CD14-positive monocyte (primary cell): ENCODE measurements around the gene ST6GALNAC3. TPM values are rescaled to one million over a fixed set of nuclear protein-coding genes. Genes with fewer than 3 reads are reported as not detected.

Experiments
- DNase-seq, 3 donors: peaks; one replicate each; pipeline ENCODE4 v3.0.0-alpha.2; 2011 to 2022
- H2AFZ ChIP-seq: 2 replicates; pipeline ENCODE4 v1.6.0; 2012; ENCODE audit warnings: mild to moderate bottlenecking, low read depth, low read length, inconsistent platforms; ENCODE audit not compliant: insufficient read depth, poor library complexity, severe bottlenecking
- H3K27ac ChIP-seq, 2 donors: 1 replicate in 1 of 2; 2 replicates in 1 of 2; pipeline ENCODE4 v1.5.1; 2012 to 2013; ENCODE audit warnings: low read length in 2 of 2, control low read depth in 1 of 2, inconsistent platforms in 1 of 2, low read depth in 1 of 2, mild to moderate bottlenecking in 1 of 2
- H3K27me3 ChIP-seq, 2 donors: one replicate each; pipeline versions ENCODE4 v1.6.0 to v1.6.1; 2011 to 2013; ENCODE audit warnings: low read length in 2 of 2; ENCODE audit not compliant: control insufficient read depth in 2 of 2, insufficient read depth in 2 of 2
- H3K36me3 ChIP-seq, 2 donors: replicated peaks in 1 of 2; 1 replicate in 1 of 2; 2 replicates in 1 of 2; pipeline versions ENCODE4 v1.5.1 to v1.6.1; 2012 to 2013; ENCODE audit warnings: low read length in 2 of 2, control low read depth in 1 of 2, inconsistent platforms in 1 of 2, mild to moderate bottlenecking in 1 of 2; ENCODE audit not compliant: insufficient read depth in 2 of 2, control insufficient read depth in 1 of 2
- H3K4me1 ChIP-seq, 2 donors: 1 replicate in 1 of 2; 2 replicates in 1 of 2; pipeline versions ENCODE4 v1.5.1 to v1.6.1; 2012 to 2013; ENCODE audit warnings: low read length in 2 of 2, control low read depth in 1 of 2, inconsistent platforms in 1 of 2, mild to moderate bottlenecking in 1 of 2, moderate library complexity in 1 of 2; ENCODE audit not compliant: insufficient read depth in 2 of 2, control insufficient read depth in 1 of 2
- H3K4me2 ChIP-seq: replicated peaks from 2 replicates; pipeline ENCODE3; 2012; ENCODE audit warnings: low read length, moderate library complexity, mild to moderate bottlenecking; ENCODE audit not compliant: poor library complexity, severe bottlenecking; ENCODE audit errors: extremely low read depth
- H3K4me3 ChIP-seq, 3 experiments: fragments of 200-600 bp in 1 of 3; sonication (generic) in 1 of 3; replicated peaks in 1 of 3; 1 replicate in 2 of 3; 2 replicates in 1 of 3; pipeline ENCODE4 v1.5.1; 2011 to 2013; ENCODE audit warnings: low read length in 3 of 3, mild to moderate bottlenecking in 3 of 3, control low read depth in 2 of 3, low read depth in 2 of 3, inconsistent platforms in 1 of 3, moderate library complexity in 1 of 3
- H3K79me2 ChIP-seq: 2 replicates; pipeline ENCODE4 v1.6.0; 2012; ENCODE audit warnings: mild to moderate bottlenecking, control low read depth, inconsistent platforms, low read length, moderate library complexity; ENCODE audit not compliant: insufficient read depth
- H3K9ac ChIP-seq: 2 replicates; pipeline ENCODE4 v1.6.0; 2017; ENCODE audit warnings: low read length, mild to moderate bottlenecking; ENCODE audit not compliant: insufficient read depth, poor library complexity, severe bottlenecking
- H3K9me3 ChIP-seq, 2 donors: replicated peaks in 1 of 2; 1 replicate in 1 of 2; 2 replicates in 1 of 2; pipeline versions ENCODE4 v1.5.1 to v1.6.1; 2012 to 2013; ENCODE audit warnings: low read length in 2 of 2, control low read depth in 1 of 2; ENCODE audit not compliant: control insufficient read depth in 1 of 2, insufficient read depth in 1 of 2
- H4K20me1 ChIP-seq: 2 replicates; pipeline ENCODE4 v1.6.0; 2012; ENCODE audit warnings: mild to moderate bottlenecking, low read length, control low read depth, moderate library complexity; ENCODE audit not compliant: insufficient read depth
- H3K27ac Mint-ChIP-seq, 7 donors: one replicate each; pipeline ENCODE4 v1.8.0; 2020; ENCODE audit warnings: mild to moderate bottlenecking in 7 of 7, mixed read lengths in 7 of 7, moderate library complexity in 6 of 7, inconsistent platforms in 2 of 7
- H3K27me3 Mint-ChIP-seq, 3 donors: one replicate each; pipeline ENCODE4 v1.8.0; 2021 to 2022; ENCODE audit warnings: low read depth in 3 of 3, mild to moderate bottlenecking in 3 of 3, mixed read lengths in 3 of 3, moderate library complexity in 3 of 3, inconsistent platforms in 1 of 3
- H3K36me3 Mint-ChIP-seq, 2 donors: one replicate each; pipeline ENCODE4 v1.8.0; 2020; ENCODE audit warnings: mixed read lengths in 2 of 2, inconsistent platforms in 1 of 2, mild to moderate bottlenecking in 1 of 2
- H3K4me1 Mint-ChIP-seq: one replicate; pipeline ENCODE4 v1.8.0; 2020; ENCODE audit warnings: mild to moderate bottlenecking, mixed read lengths
- H3K4me3 Mint-ChIP-seq, 2 donors: one replicate each; pipeline ENCODE4 v1.8.0; 2020; ENCODE audit warnings: mild to moderate bottlenecking in 2 of 2, mixed read lengths in 2 of 2, moderate library complexity in 1 of 2
- H3K9me3 Mint-ChIP-seq, 7 donors: one replicate each; pipeline ENCODE4 v1.8.0; 2020 to 2022; ENCODE audit warnings: mixed read lengths in 7 of 7, mild to moderate bottlenecking in 6 of 7, moderate library complexity in 6 of 7, inconsistent platforms in 2 of 7
- CTCF ChIP-seq: fragments of 200-600 bp; IDR thresholded peaks from one replicate; pipeline ENCODE4 v1.8.0; 2022; ENCODE audit warnings: antibody characterized with exemption, mild to moderate bottlenecking
- intact Hi-C, 2 donors: fragments of 100-400 bp; cut with micrococcal nuclease; formaldehyde crosslinking; loops; one replicate each; pipeline versions ENCODE4 v1.15.0 to v1.15.1; 2023
- polyA plus RNA-seq, 3 donors: library from polyadenylated mRNA; depleted of rRNA in 1 of 3; unstranded in 2 of 3; stranded (reverse) in 1 of 3; fragments of 300-500 nt in 2 of 3; fragments of >200 nt in 1 of 3; fragmentation: Illumina TruSeq in 2 of 3; gene quantifications; 1 replicate in 2 of 3; 2 replicates in 1 of 3; pipeline ENCODE4 v1.2.3, GENCODE V29; 2012 to 2021

The ST6GALNAC3 gene
- polyA plus RNA-seq, 3 donors, result 6.5 to 9.2 (median 7.6) TPM

DNA sequence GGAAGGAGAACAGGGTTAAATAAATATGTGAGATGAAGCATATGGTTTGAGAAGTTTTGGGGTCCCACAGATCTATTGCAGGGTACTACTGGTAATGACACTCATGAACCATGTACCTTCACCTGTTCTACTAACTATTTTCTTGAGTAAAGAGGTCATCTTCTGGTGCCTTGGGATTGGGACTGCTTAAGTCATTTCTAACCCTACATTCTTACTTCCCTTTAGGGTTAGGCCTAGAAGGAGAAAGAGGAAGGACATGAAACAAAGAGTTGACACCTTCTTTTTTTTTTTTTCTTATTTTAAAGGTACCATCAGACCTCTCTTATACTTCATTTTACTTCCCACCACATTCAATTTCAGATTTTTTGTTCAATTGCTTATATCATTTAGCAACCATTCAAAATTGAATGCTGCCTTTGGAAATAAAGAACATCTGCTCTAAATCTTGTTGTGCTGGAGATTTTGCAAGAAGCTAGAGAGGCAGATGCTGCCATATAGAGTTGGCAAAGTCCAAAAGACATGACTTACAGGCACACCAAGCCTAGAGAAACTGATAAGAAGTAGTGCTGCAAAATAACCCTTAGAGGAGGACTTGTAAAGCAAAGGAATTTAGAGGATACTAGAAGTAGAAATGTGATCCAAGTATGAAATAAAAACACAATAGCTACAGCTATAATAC is 418.3 kb downstream of the ST6GALNAC3 start:
- no peak for DNase-seq
- Histone ChIP-seq H3K36me3 (no peaks in the 10 kb centered on the region), H3K27me3 (no peaks in the 10 kb centered on the region), H3K4me3 (no peak overlapping the region), H2AFZ (no peak overlapping the region), H3K4me2 (no peak overlapping the region), H3K4me1 (no peaks in the 10 kb centered on the region), H3K79me2 (no peaks in the 10 kb centered on the region), H3K9me3 (peaks cover 0 to 5% of the 10 kb centered on the region in 2 donors), H3K9ac (no peak overlapping the region), H3K27ac (no peak overlapping the region), H4K20me1 (no peaks in the 10 kb centered on the region)
- Mint-ChIP-seq H3K9me3 (peaks cover 3 to 15% (median 6%) of the 10 kb centered on the region in 7 donors), H3K36me3 (no peaks in the 10 kb centered on the region), H3K4me3 (no peak overlapping the region), H3K27me3 (no peaks in the 10 kb centered on the region), H3K27ac (no peak overlapping the region), H3K4me1 (no peaks in the 10 kb centered on the region)
- no peak for TF ChIP-seq CTCF
- intact Hi-C loops, result no loop called here

DNA sequence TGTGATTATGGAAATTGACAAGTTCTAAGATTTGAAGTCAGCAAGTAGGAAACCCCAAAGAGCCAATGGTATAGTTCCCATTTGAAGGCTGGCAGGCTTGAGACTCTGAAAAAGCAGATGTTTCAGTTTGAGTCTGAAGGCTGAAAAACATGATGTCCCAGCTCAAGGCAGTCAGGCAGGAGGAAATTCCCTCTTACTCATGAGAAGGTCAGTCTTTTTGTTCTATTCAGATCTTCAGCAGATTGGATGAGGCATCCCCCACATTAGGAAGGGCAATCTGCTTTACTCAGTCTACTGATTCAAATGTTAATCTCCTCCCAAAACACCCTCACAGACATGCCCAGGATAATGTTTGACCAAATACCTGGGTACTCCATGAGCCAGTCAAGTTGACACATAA is 420.3 kb downstream of the ST6GALNAC3 start:
- no peaks in the 10 kb centered on the region for H3K4me1 Mint-ChIP-seq
- Histone ChIP-seq H2AFZ (no peak overlapping the region), H3K9ac (no peak overlapping the region), H3K9me3 (peaks cover 0 to 2% of the 10 kb centered on the region in 2 donors), H3K4me2 (no peak overlapping the region), H4K20me1 (no peaks in the 10 kb centered on the region), H3K4me1 (no peaks in the 10 kb centered on the region), H3K36me3 (no peaks in the 10 kb centered on the region), H3K79me2 (no peaks in the 10 kb centered on the region), H3K4me3 (no peak overlapping the region), H3K27ac (no peak overlapping the region), H3K27me3 (no peaks in the 10 kb centered on the region)
- intact Hi-C loops, result no loop called here
- H3K9me3 Mint-ChIP-seq, result peaks cover 0 to 12% (median 3%) of the 10 kb centered on the region in 7 donors
- peaks cover 0 to 2% (median 0%) of the 10 kb centered on the region in 3 donors for H3K27me3 Mint-ChIP-seq
- no peaks in the 10 kb centered on the region for H3K36me3 Mint-ChIP-seq
- no peak for DNase-seq
- no peak overlapping the region for H3K4me3 Mint-ChIP-seq
- peak overlapping the region in 2 of 7 donors; percentile 28 to 58 for H3K27ac Mint-ChIP-seq
- no peak for TF ChIP-seq CTCF
